Measurements from ENCODE around the gene SPNS3.

- no peak for TF ChIP-seq CTCF (IDR thresholded peaks at IDR 0.05)
- TF ChIP-seq POLR2AphosphoS5 (IDR thresholded peaks at IDR 0.05), result peak; percentile 48
These were observed 63.5 kb downstream of the SPNS3 start for GRCh38 chr17:4497101-4497824.

Measured in gastroesophageal sphincter (tissue), 3 donors.